Psoas muscle (tissue), 8 donors: ENCODE measurements around the gene AGMO. TPM values are rescaled to one million over a fixed set of nuclear protein-coding genes. Genes with fewer than 3 reads are reported as not detected.
A peak's percentile ranks its signal among the peaks of the same experiment; 100 is the strongest.

Source experiments
- ATAC-seq, 4 donors: fragments of 200-7000 bp; cut with Tn5 transposase; one replicate each; pipeline ENCODE4 v1.9.1; 2020; ENCODE audit warnings: moderate library complexity in 3 of 4, mild to moderate bottlenecking in 2 of 4
- DNase-seq, 2 donors: peaks; one replicate each; pipeline ENCODE4 v3.0.0-alpha.2; 2020
- H3K27ac ChIP-seq: fragments of 200-600 bp; one replicate; pipeline ENCODE4 v1.8.0; 2022
- H3K27me3 ChIP-seq, 3 donors: fragments of 200-600 bp in 1 of 3; one replicate each; pipeline versions ENCODE4 v1.6.1 to v1.8.0; 2013 to 2022; ENCODE audit warnings: low read length in 2 of 3, mild to moderate bottlenecking in 2 of 3, moderate library complexity in 1 of 3; ENCODE audit not compliant: insufficient read depth in 3 of 3
- H3K36me3 ChIP-seq, 2 donors: fragments of 200-600 bp in 1 of 2; one replicate each; pipeline versions ENCODE4 v1.6.1 to v1.8.0; 2013 to 2022; ENCODE audit warnings: low read depth in 1 of 2, mild to moderate bottlenecking in 1 of 2, moderate library complexity in 1 of 2; ENCODE audit not compliant: insufficient read depth in 1 of 2
- H3K4me1 ChIP-seq: fragments of 200-600 bp; one replicate; pipeline ENCODE4 v1.8.0; 2022
- H3K4me3 ChIP-seq: fragments of 200-600 bp; one replicate; pipeline ENCODE4 v1.8.0; 2022; ENCODE audit warnings: mild to moderate bottlenecking
- H3K9me3 ChIP-seq: fragments of 200-600 bp; one replicate; pipeline ENCODE4 v1.8.0; 2022
- CTCF ChIP-seq: fragments of 200-600 bp; IDR thresholded peaks from one replicate; pipeline ENCODE4 v1.8.0; 2022; ENCODE audit warnings: antibody characterized with exemption
- WGBS, 3 donors: extraction: QIAGEN DNeasy Blood & Tissue Kit; methylation state at CpG; one replicate each; pipeline versions ENCODE4 v1.1.6 to v1.1.7; 2013; 5-methylcytosine and 5-hydroxymethylcytosine counted together
- intact Hi-C, 2 donors: fragments of 100-400 bp; cut with DNase I; formaldehyde crosslinking; loops; one replicate each; pipeline versions ENCODE4 v1.11.0 to v1.14.2; 2022
- polyA plus RNA-seq, 3 donors: library from polyadenylated mRNA; stranded (reverse); fragments of 200-250 nt; gene quantifications; one replicate each; pipeline ENCODE4 v1.2.3, GENCODE V29; 2013
- total RNA-seq, 4 donors: library from RNA; stranded (reverse); fragmentation: NEBNext Ultra II Directional in 2 of 4; extraction: Animal tissue kit (Norgen Biotek cat#: 25700) in 2 of 4; gene quantifications; one replicate each; pipeline versions ENCODE4 v1.2.1 to v1.2.4, GENCODE V29; 2021 to 2023
- donor health status: healthy with polysubstance abuse.
- donor health status: DM: no; HTN: no; CAD: no; lungs with moderate emphysema.
- donor health status: Bipolar disorder and iron deficiency.
- donor health status: healthy.
- donor health status: DM: yes; HTN: yes; CAD: no.
- donor health status: DM: no; HTN: no; CAD: no.
- donor health status: DM: no; HTN: no; CAD: no.
- donor health status: DM: yes; HTN: yes; CAD: no.

The AGMO gene
- total and polyA plus RNA-seq, 7 donors, result 0.13 to 0.54 (median 0.36) TPM; not detected in 1

- 86% methylated on average over 1 of the region's 1 CpG for WGBS, 3 donors
- TF ChIP-seq CTCF, result no peak
- Histone ChIP-seq H3K4me1 (no peaks in the 10 kb centered on the region), H3K4me3 (no peak overlapping the region), H3K36me3 (no peaks in the 10 kb centered on the region), H3K9me3 (no peaks in the 10 kb centered on the region), H3K27me3 (no peaks in the 10 kb centered on the region), H3K27ac (no peak overlapping the region)
- intact Hi-C loops, result no loop called here
- no peak for ATAC-seq
- no peak for DNase-seq
These were observed 248.5 kb downstream of the AGMO start for GRCh38 chr7:15313361-15313760.

GRCh38 chr7:15309872-15310271 is 251.9 kb downstream of the AGMO start:
- Histone ChIP-seq H3K36me3 (no peaks in the 10 kb centered on the region), H3K4me3 (no peak overlapping the region), H3K27me3 (no peaks in the 10 kb centered on the region), H3K4me1 (no peaks in the 10 kb centered on the region), H3K9me3 (no peaks in the 10 kb centered on the region), H3K27ac (no peak overlapping the region)
- intact Hi-C loops, result loop anchor here in 1 of 2 donors (5.0 kb wide), 1 partner anchor 762 kb away; no protein-coding TSS in a partner anchor
- TF ChIP-seq CTCF, result no peak
- 49 to 63% (median 54%) methylated on average over 1 of the region's 1 CpG for whole genome bisulfite sequencing, 3 donors
- no peak for DNase-seq
- ATAC-seq, result no peak

- Histone ChIP-seq H3K9me3 (no peaks in the 10 kb centered on the region), H3K27ac (no peak overlapping the region), H3K27me3 (no peaks in the 10 kb centered on the region), H3K4me1 (no peaks in the 10 kb centered on the region), H3K4me3 (no peak overlapping the region), H3K36me3 (no peaks in the 10 kb centered on the region)
- no peak for TF ChIP-seq CTCF
- 93 to 98% (median 97%) methylated on average over 3 of the region's 3 CpGs for WGBS, 3 donors
- ATAC-seq (no peak), DNase-seq (no peak)
- intact Hi-C loops, result loop anchor here in 1 of 2 donors (5.0 kb wide), 1 partner anchor 763 kb away; no protein-coding TSS in a partner anchor
These were observed 253.0 kb downstream of the AGMO start for GRCh38 chr7:15308821-15309220.

- Histone ChIP-seq H3K36me3 (no peaks in the 10 kb centered on the region), H3K27ac (no peak overlapping the region), H3K9me3 (no peaks in the 10 kb centered on the region), H3K27me3 (no peaks in the 10 kb centered on the region), H3K4me3 (no peak overlapping the region), H3K4me1 (no peaks in the 10 kb centered on the region)
- intact Hi-C loops, result loop anchor here in 1 of 2 donors (5.0 kb wide), 1 partner anchor 766 kb away; no protein-coding TSS in a partner anchor
- ATAC-seq, result no peak
- DNase-seq, result no peak
- no peak for TF ChIP-seq CTCF
These were observed 255.5 kb downstream of the AGMO start for GRCh38 chr7:15306296-15306695.

GRCh38 chr7:15305002-15305600 is 256.7 kb downstream of the AGMO start:
- ATAC-seq (peak in 1 of 4 donors; percentile 52), DNase-seq (peak in 1 of 2 donors; percentile 31)
- Histone ChIP-seq H3K4me1 (no peaks in the 10 kb centered on the region), H3K4me3 (no peak overlapping the region), H3K9me3 (no peaks in the 10 kb centered on the region), H3K27ac (no peak overlapping the region), H3K36me3 (no peaks in the 10 kb centered on the region), H3K27me3 (no peaks in the 10 kb centered on the region)
- TF ChIP-seq CTCF, result peak; percentile 75
- intact Hi-C loops, result loop anchor here in 1 of 2 donors (1.0 to 5.0 kb wide), 2 partner anchors 44 to 767 kb away; no protein-coding TSS in a partner anchor
- 71 to 83% (median 74%) methylated on average over 2 of the region's 2 CpGs for WGBS, 3 donors
